Measurements from ENCODE around the gene MYH7B. TPM values are rescaled to one million over a fixed set of nuclear protein-coding genes. Genes with fewer than 3 reads are reported as not detected.

Gene MYH7B
- total RNA-seq, 2 donors from 2014 or later: 24.4 to 34.9 TPM

DNA sequence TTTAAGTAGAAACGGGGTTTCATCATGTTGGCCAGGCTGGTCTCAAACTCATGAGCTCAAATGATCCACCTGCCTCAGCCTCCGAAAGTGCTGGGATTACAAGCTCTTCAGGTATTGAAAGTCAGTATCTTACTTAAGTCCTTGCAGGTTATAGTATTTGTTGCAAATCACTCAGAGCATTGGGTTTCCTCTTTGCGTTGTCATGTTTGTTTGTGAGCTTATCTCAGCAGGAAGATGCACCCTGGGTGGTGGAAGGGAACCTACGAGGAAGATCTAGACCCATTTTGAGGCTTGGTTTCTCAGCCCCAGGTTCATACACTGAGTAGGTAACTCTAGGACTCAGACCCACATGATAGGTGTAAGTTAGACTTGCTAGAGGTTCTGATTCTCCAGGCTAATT lies 18.6 kb downstream of the MYH7B start:
- TF ChIP-seq, protein P1, sequence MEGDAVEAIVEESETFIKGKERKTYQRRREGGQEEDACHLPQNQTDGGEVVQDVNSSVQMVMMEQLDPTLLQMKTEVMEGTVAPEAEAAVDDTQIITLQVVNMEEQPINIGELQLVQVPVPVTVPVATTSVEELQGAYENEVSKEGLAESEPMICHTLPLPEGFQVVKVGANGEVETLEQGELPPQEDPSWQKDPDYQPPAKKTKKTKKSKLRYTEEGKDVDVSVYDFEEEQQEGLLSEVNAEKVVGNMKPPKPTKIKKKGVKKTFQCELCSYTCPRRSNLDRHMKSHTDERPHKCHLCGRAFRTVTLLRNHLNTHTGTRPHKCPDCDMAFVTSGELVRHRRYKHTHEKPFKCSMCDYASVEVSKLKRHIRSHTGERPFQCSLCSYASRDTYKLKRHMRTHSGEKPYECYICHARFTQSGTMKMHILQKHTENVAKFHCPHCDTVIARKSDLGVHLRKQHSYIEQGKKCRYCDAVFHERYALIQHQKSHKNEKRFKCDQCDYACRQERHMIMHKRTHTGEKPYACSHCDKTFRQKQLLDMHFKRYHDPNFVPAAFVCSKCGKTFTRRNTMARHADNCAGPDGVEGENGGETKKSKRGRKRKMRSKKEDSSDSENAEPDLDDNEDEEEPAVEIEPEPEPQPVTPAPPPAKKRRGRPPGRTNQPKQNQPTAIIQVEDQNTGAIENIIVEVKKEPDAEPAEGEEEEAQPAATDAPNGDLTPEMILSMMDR (IDR thresholded peaks at IDR 0.05): no peak
- H3K27ac ChIP-seq: no peak overlapping the region
- H3K27me3 ChIP-seq: no peaks in the 10 kb centered on the region
- no peaks in the 10 kb centered on the region for H3K36me3 ChIP-seq
- no peaks in the 10 kb centered on the region for H3K9me3 ChIP-seq
- no peak overlapping the region for H3K4me3 ChIP-seq
- DNase-seq (ENCODE audit: low spot score): no peak
- peaks cover 0 to 12% of the 10 kb centered on the region in 2 donors for H3K4me1 ChIP-seq

DNA sequence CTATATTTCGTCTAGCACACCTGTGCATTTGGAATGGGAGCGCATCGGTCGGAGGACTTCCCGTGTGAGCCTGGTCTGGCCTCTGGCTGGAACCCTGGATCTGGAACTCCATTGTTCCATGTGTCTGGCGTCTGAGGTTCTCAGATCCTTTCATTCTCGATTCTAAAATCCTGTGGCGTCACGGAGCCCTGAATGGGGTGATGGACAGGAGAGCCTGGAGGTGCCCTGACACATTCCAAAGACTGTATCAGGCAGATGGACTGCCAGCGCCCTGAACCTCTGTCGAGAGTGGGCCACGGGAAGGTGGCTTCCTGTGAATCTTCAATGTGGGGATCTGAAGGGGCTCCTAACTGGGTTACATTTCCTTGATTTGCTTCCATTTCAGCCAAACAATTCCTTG lies 20.6 kb downstream of the MYH7B start:
- TF ChIP-seq, protein P1 (IDR thresholded peaks at IDR 0.05): no peak
- H3K27ac ChIP-seq: peak overlapping the region; percentile 85 to 98
- no peak for DNase-seq (ENCODE audit: low spot score)

DNA sequence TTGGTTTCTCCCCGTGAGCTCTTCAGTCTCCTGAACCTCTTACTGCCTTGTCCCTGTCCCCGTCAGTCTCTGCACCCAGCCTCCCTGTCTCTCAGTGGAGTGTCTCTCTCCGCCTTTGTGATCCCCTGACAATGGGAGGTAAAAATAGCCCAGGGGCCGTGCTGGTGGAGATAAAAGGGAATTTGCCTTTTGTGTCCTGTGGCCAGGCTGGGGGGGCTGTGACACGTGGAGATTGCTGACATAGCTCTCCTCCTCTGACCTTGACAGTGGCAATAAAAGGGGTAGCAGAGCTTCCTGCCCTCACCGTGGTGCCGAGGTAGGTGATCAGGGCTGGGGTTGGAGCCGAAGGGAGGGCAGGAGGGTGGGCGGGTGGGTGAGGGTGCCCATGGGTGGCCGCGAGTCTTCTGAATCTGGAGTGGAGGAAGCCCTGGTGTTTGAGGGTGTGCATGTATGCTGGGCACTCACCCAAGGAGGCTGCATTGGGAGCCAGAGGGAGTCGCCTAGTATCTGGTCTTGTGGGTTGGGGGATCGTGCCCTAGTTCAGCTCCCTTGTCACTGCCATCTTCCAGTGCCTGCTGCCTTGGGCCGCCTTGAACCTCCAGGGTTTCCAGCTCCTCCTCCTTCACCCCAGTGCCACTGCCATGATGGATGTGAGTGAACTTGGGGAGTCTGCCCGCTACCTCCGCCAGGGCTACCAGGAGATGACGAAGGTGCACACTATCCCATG lies 21.9 kb downstream of the MYH7B start:
- Histone ChIP-seq H3K4me3 (peak overlapping the region; percentile 46 to 49), H3K4me1 (peaks cover 0 to 14% of the 10 kb centered on the region in 2 donors), H3K9me3 (no peaks in the 10 kb centered on the region), H3K27me3 (no peaks in the 10 kb centered on the region), H3K27ac (peak overlapping the region; percentile 85 to 98), H3K36me3 (no peaks in the 10 kb centered on the region)
- no peak for DNase-seq (ENCODE audit: low spot score)
- TF ChIP-seq, protein P1 (IDR thresholded peaks at IDR 0.05): no peak

More for the DNA sequence above, 20.6 kb downstream of the MYH7B start:
- no peaks in the 10 kb centered on the region for H3K9me3 ChIP-seq
- H3K4me3 ChIP-seq: no peak overlapping the region
- peaks cover 0 to 8% of the 10 kb centered on the region in 2 donors for H3K4me1 ChIP-seq
- H3K27me3 ChIP-seq: no peaks in the 10 kb centered on the region
- no peaks in the 10 kb centered on the region for H3K36me3 ChIP-seq

DNA sequence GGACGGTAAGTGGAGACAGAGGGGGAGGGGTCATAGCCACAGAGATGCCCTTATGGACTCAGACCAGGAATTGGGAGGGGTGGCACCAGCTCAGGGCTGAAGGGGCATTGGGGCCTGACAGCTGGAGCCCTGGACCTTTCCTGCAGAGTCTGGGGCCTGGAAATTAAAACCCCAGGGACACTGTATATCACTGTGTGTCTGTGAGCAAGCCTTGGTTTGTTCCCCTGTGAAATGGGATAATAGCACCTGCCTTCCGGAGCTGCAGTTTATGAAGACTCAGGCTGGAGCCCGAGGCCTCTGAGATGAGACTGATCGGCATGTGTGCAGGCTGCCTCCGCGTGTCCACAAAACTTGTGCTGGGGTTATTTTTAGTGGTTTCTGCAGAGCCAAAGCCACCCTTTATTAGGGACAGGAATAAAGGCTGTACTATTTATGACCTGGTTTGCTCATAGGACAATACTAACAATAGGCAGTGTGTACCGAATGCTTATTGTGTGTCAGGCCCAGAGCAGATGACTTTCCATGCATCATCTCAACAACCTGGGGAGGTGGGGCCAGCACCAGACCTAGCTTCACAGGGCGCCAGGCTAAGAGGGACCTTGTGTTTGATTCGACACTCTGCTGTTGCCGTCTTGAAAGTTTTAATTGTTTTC lies 22.6 kb downstream of the MYH7B start:
- H3K27ac ChIP-seq: peak overlapping the region; percentile 85 to 98

DNA sequence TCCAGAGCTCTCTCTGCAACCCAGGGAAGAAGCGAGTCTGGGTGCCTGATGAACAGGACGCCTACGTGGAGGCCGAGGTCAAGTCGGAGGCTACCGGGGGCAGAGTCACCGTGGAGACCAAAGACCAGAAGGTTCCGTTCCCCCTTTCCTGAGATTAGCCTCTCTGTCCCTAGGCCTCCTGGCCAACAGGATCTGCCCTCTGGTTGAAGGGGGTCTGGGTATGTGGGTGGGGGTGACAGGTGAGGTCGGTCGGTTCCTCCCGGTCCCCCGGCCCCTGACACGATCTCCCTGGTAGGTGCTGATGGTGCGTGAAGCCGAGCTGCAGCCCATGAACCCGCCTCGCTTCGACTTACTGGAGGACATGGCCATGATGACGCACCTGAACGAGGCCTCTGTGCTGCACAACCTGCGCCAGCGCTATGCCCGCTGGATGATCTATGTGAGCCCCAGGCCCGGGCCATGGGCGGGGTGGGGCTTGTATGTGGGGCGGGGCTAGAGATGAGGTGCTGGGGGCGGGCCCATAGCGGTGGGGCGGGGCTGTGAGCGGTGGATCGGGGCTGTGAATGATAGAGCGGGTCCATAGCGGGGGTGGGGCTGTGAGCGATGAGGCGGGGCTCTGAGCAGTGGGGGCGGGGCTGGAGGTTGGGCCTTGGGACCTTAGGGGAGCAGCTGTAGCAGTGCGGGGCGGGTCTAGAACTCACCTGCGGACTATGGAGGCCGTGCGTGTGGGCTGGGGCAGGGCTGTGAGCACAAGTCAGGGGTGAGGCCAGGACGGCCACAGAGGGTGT lies 23.9 kb downstream of the MYH7B start:
- TF ChIP-seq, protein P1 (IDR thresholded peaks at IDR 0.05): no peak
- no peaks in the 10 kb centered on the region for H3K27me3 ChIP-seq
- DNase-seq (ENCODE audit: low spot score): no peak
- H3K36me3 ChIP-seq: no peaks in the 10 kb centered on the region
- H3K9me3 ChIP-seq: no peaks in the 10 kb centered on the region
- H3K4me3 ChIP-seq: peak overlapping the region; percentile 46 to 49
- H3K27ac ChIP-seq: peak overlapping the region; percentile 85 to 98
- H3K4me1 ChIP-seq: peaks cover 0 to 25% of the 10 kb centered on the region in 2 donors

More for the DNA sequence above, 22.6 kb downstream of the MYH7B start:
- H3K9me3 ChIP-seq: no peaks in the 10 kb centered on the region
- no peak for DNase-seq (ENCODE audit: low spot score)
- TF ChIP-seq, protein P1 (IDR thresholded peaks at IDR 0.05): no peak
- H3K4me1 ChIP-seq: peaks cover 0 to 14% of the 10 kb centered on the region in 2 donors
- H3K27me3 ChIP-seq: no peaks in the 10 kb centered on the region
- H3K4me3 ChIP-seq: peak overlapping the region; percentile 46 to 49
- no peaks in the 10 kb centered on the region for H3K36me3 ChIP-seq

Data from right atrium auricular region (tissue), 2 donors.